Measurements from ENCODE around the gene SMIM10.

The SMIM10 gene

DNA sequence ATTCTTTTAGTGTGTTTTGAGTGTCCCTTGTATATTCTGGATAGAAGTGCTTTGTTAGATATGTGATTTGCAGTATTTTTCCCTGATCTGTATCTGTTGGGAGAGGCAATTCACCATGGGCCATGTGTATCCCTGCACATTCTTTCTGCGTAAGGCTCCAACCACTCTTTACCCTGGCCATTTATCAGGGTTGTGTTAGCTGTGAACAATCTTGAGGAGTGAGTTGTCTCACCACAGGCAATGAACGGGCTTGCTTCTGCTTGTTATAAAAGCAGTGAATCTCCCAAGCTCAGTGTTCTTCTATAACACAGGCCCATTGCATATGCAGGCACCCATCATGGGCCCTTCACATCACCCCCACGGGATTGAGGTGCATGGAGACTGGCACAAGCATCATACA lies 18.9 kb upstream of the SMIM10 start:
- no peak overlapping the region for H3K4me3 ChIP-seq (ENCODE audit: low read depth, low read length)
- no peak for TF ChIP-seq CTCF (IDR thresholded peaks at IDR 0.05; ENCODE audit: low read depth, low read length)

- no peak for TF ChIP-seq CTCF (IDR thresholded peaks at IDR 0.05; ENCODE audit: low read depth, low read length)
- H3K4me3 ChIP-seq (ENCODE audit: low read depth, low read length): no peak overlapping the region
Measured at GRCh38 chrX:134975516-134975915, 15.3 kb upstream of the SMIM10 start.

GRCh38 chrX:134981910-134982309 lies 8.9 kb upstream of the SMIM10 start:
- no peak overlapping the region for H3K4me3 ChIP-seq (ENCODE audit: low read depth, low read length)
- TF ChIP-seq CTCF (IDR thresholded peaks at IDR 0.05; ENCODE audit: low read depth, low read length): no peak

DNA sequence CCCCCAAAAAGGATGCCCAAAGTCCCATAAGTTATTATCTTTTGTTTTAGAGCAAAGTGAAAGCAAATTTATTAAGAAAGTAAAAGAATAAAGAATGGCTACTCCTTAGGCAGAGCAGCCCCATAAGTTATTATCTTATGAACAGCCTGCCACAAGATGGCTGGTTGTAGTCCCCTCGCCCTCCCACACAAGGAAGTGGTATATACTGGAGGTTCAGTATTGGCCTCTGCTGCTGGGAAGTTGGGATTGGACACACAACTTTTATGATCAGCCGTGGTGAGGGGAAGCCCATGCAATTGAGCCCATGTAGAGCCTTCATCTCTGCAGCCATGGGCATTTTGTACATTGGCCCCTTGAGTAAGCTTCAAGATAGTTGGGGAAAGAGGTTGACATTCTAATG lies 8.0 kb upstream of the SMIM10 start:
- no peak overlapping the region for H3K4me3 ChIP-seq (ENCODE audit: low read depth, low read length)
- no peak for TF ChIP-seq CTCF (IDR thresholded peaks at IDR 0.05; ENCODE audit: low read depth, low read length)

GRCh38 chrX:134985479-134985878 lies 5.3 kb upstream of the SMIM10 start:
- no peak for TF ChIP-seq CTCF (IDR thresholded peaks at IDR 0.05; ENCODE audit: low read depth, low read length)

DNA sequence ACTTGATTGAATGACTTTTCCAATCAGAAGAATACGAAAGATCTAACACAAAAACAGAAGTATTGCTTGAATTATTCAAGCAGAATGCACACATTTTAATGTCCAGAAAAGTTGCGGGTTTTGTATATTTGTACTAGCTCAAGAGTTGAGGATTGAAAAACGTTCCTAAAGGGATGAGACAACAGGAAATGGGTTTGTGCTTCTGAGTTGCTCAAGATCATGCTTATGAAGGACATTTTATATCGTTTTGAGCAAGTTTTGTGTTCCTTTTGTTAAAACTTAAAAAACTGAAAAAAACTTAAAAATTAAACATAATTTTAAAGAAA lies 353 bp upstream of the SMIM10 start:
- TF ChIP-seq CTCF (IDR thresholded peaks at IDR 0.05; ENCODE audit: low read depth, low read length): no peak
- peak overlapping the region; percentile 61; the same call in 1 of the 2 replicates for H3K4me3 ChIP-seq (ENCODE audit: low read depth, low read length)

More at GRCh38 chrX:134985479-134985878, 5.3 kb upstream of the SMIM10 start:
- no peak overlapping the region for H3K4me3 ChIP-seq (ENCODE audit: low read depth, low read length)

DNA sequence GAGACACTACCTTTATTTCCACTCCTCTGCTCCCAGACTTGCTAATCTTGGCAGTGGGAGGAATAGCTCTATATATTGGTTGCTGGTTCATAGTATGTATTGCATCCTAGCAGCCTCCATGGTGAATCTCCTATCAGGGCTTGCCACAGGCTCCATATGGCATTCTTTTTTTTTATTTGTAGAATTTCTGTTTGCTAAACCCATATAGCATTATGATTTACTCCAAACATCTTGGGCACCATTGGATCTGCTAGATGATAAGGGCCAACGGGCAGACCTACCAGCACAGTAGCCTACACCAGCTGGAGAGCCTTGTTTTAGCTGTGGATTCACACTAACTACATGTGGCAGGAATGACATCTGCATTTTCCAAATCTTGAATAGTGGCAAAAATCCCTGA lies 6.9 kb downstream of the SMIM10 start:
- H3K4me3 ChIP-seq (ENCODE audit: low read depth, low read length): no peak overlapping the region
- TF ChIP-seq CTCF (IDR thresholded peaks at IDR 0.05; ENCODE audit: low read depth, low read length): no peak

Data from WI38 (cell line).